ENCODE results near the gene COL4A6. TPM values are rescaled to one million over a fixed set of nuclear protein-coding genes. Genes with fewer than 3 reads are reported as not detected.

The COL4A6 gene
- total RNA-seq, 1 donor from 2014 or later = 21.1 TPM

- FAIRE-seq (no peak), DNase-seq (ENCODE audit: low read depth) (no peak)
- TF ChIP-seq CTCF (IDR thresholded peaks at IDR 0.05; ENCODE audit: insufficient read depth, low read length, severe bottlenecking) = no peak
- H3K4me3 ChIP-seq (ENCODE audit: low read depth, low read length) = no peak overlapping the region
- no peaks in the 10 kb centered on the region for H3K27me3 ChIP-seq (ENCODE audit: control insufficient read depth, insufficient read depth, low read length)
- H3K36me3 ChIP-seq (ENCODE audit: control insufficient read depth, insufficient read depth, low read length) = peaks cover 4% of the 10 kb centered on the region
Measured at GRCh38 chrX:108160309-108160708, 277.9 kb downstream of the COL4A6 start.

GRCh38 chrX:108159028-108159670 lies 279.1 kb downstream of the COL4A6 start:
- FAIRE-seq (no peak), DNase-seq (ENCODE audit: low read depth) (no peak)
- Histone ChIP-seq H3K36me3 (ENCODE audit: control insufficient read depth, insufficient read depth, low read length) (peaks cover 1% of the 10 kb centered on the region), H3K4me3 (ENCODE audit: low read depth, low read length) (no peak overlapping the region), H3K27me3 (ENCODE audit: control insufficient read depth, insufficient read depth, low read length) (no peaks in the 10 kb centered on the region)
- TF ChIP-seq CTCF (IDR thresholded peaks at IDR 0.05; ENCODE audit: insufficient read depth, low read length, severe bottlenecking) = no peak

- Histone ChIP-seq H3K4me3 (ENCODE audit: low read depth, low read length) (no peak overlapping the region), H3K27me3 (ENCODE audit: control insufficient read depth, insufficient read depth, low read length) (no peaks in the 10 kb centered on the region), H3K36me3 (ENCODE audit: control insufficient read depth, insufficient read depth, low read length) (peaks cover 1% of the 10 kb centered on the region)
- no peak for TF ChIP-seq CTCF (IDR thresholded peaks at IDR 0.05; ENCODE audit: insufficient read depth, low read length, severe bottlenecking)
- DNase-seq (ENCODE audit: low read depth) (no peak), FAIRE-seq (no peak)
Measured at GRCh38 chrX:108157628-108158027, 280.6 kb downstream of the COL4A6 start.

GRCh38 chrX:108156934-108157466 lies 281.2 kb downstream of the COL4A6 start:
- no peaks in the 10 kb centered on the region for H3K27me3 ChIP-seq (ENCODE audit: control insufficient read depth, insufficient read depth, low read length)
- peaks cover 1% of the 10 kb centered on the region for H3K36me3 ChIP-seq (ENCODE audit: control insufficient read depth, insufficient read depth, low read length)
- no peak overlapping the region for H3K4me3 ChIP-seq (ENCODE audit: low read depth, low read length)
- FAIRE-seq (no peak), DNase-seq (ENCODE audit: low read depth) (no peak)
- no peak for TF ChIP-seq CTCF (IDR thresholded peaks at IDR 0.05; ENCODE audit: insufficient read depth, low read length, severe bottlenecking)

- no peak for FAIRE-seq
- no peak overlapping the region for H3K4me3 ChIP-seq (ENCODE audit: low read depth, low read length)
- no peak for TF ChIP-seq CTCF (IDR thresholded peaks at IDR 0.05; ENCODE audit: insufficient read depth, low read length, severe bottlenecking)
Measured at GRCh38 chrX:108156082-108156481, 282.1 kb downstream of the COL4A6 start.

GRCh38 chrX:108148524-108148923 lies 289.7 kb downstream of the COL4A6 start:
- FAIRE-seq = no peak
- no peak for TF ChIP-seq CTCF (IDR thresholded peaks at IDR 0.05; ENCODE audit: insufficient read depth, low read length, severe bottlenecking)
- no peak for DNase-seq (ENCODE audit: low read depth)
- H3K4me3 ChIP-seq (ENCODE audit: low read depth, low read length) = no peak overlapping the region
- no peaks in the 10 kb centered on the region for H3K27me3 ChIP-seq (ENCODE audit: control insufficient read depth, insufficient read depth, low read length)
- H3K36me3 ChIP-seq (ENCODE audit: control insufficient read depth, insufficient read depth, low read length) = no peaks in the 10 kb centered on the region

More at GRCh38 chrX:108156082-108156481, 282.1 kb downstream of the COL4A6 start:
- no peaks in the 10 kb centered on the region for H3K27me3 ChIP-seq (ENCODE audit: control insufficient read depth, insufficient read depth, low read length)
- DNase-seq (ENCODE audit: low read depth) = no peak
- H3K36me3 ChIP-seq (ENCODE audit: control insufficient read depth, insufficient read depth, low read length) = peaks cover 1% of the 10 kb centered on the region
